ENCODE results near the gene S100A8.

S100A8 gene

GRCh38 chr1:153389973-153390879 is 647 bp downstream of the S100A8 start:
- no peak for TF ChIP-seq CTCF (IDR thresholded peaks at IDR 0.05; ENCODE audit: insufficient read depth, low read depth, low read length, missing control alignments)
- H3K4me3 ChIP-seq (ENCODE audit: low read length): peak overlapping the region; percentile 48
- DNase-seq (ENCODE audit: low read depth): no peak

GRCh38 chr1:153389401-153389800 is 1.5 kb downstream of the S100A8 start:
- H3K4me3 ChIP-seq (ENCODE audit: low read length): no peak overlapping the region
- TF ChIP-seq CTCF (IDR thresholded peaks at IDR 0.05; ENCODE audit: insufficient read depth, low read depth, low read length, missing control alignments): no peak
- peak; percentile 55 for DNase-seq (ENCODE audit: low read depth)

GRCh38 chr1:153387785-153388184 is 3.1 kb downstream of the S100A8 start:
- no peak for DNase-seq (ENCODE audit: low read depth)
- TF ChIP-seq CTCF (IDR thresholded peaks at IDR 0.05; ENCODE audit: insufficient read depth, low read depth, low read length, missing control alignments): no peak
- H3K4me3 ChIP-seq (ENCODE audit: low read length): no peak overlapping the region

GRCh38 chr1:153387001-153387400 is 3.9 kb downstream of the S100A8 start:
- no peak overlapping the region for H3K4me3 ChIP-seq (ENCODE audit: low read length)
- no peak for DNase-seq (ENCODE audit: low read depth)
- TF ChIP-seq CTCF (IDR thresholded peaks at IDR 0.05; ENCODE audit: insufficient read depth, low read depth, low read length, missing control alignments): no peak

- H3K4me3 ChIP-seq (ENCODE audit: low read length): no peak overlapping the region
- no peak for TF ChIP-seq CTCF (IDR thresholded peaks at IDR 0.05; ENCODE audit: insufficient read depth, low read depth, low read length, missing control alignments)
- DNase-seq (ENCODE audit: low read depth): peak; percentile 98
Observed at GRCh38 chr1:153386500-153386901, 4.4 kb downstream of the S100A8 start.

GRCh38 chr1:153384958-153385580 is 5.8 kb downstream of the S100A8 start:
- TF ChIP-seq CTCF (IDR thresholded peaks at IDR 0.05; ENCODE audit: insufficient read depth, low read depth, low read length, missing control alignments): no peak
- H3K4me3 ChIP-seq (ENCODE audit: low read length): no peak overlapping the region
- DNase-seq (ENCODE audit: low read depth): peak; percentile 86
